IMR-90 (cell line): ENCODE results near the gene TAF11. TPM values are rescaled to one million over a fixed set of nuclear protein-coding genes. Genes with fewer than 3 reads are reported as not detected.

Experiments used
- ATAC-seq: fragments of 200-7000 bp; cut with Tn5 transposase; 2 replicates; pipeline ENCODE4 v1.9.1; 2020; ENCODE audit warnings: low read depth, mild to moderate bottlenecking, moderate library complexity
- BruUV-seq: library from RNA; stranded (reverse); fragments of 400-500 nt; replicated peaks from 2 replicates; lab custom pipeline; 2021; lab: Mats Ljungman, UMichigan
- CTCF ChIA-PET: fragments of 300-600 bp; formaldehyde crosslinking; extraction: SDS; loops from one replicate; lab custom pipeline; 2021; ENCODE audit warnings: antibody characterized with exemption; lab: Yijun Ruan, JAX
- POLR2A ChIA-PET: fragments of 300-600 bp; sonication (Branson Sonifier 250); formaldehyde crosslinking; loops from one replicate; lab custom pipeline; 2022; ENCODE audit warnings: antibody characterized with exemption; ENCODE audit not compliant: unreplicated experiment; lab: Charles Lee
- DNase-seq: peaks from one replicate; pipeline ENCODE4 v3.0.0; 2013
- H2AFZ ChIP-seq: replicated peaks from 2 replicates; pipeline ENCODE3; 2013; ENCODE audit warnings: low read length, mild to moderate bottlenecking; ENCODE audit not compliant: poor library complexity
- H2AK5ac ChIP-seq: 2 replicates; pipeline ENCODE4 v1.6.1; 2013; ENCODE audit warnings: low read depth, low read length, inconsistent platforms
- H2AK9ac ChIP-seq: replicated peaks from 2 replicates; pipeline ENCODE3; 2013; ENCODE audit warnings: mild to moderate bottlenecking, low read depth, low read length, moderate library complexity; ENCODE audit not compliant: poor library complexity
- H2BK120ac ChIP-seq: 2 replicates; pipeline ENCODE4 v1.6.1; 2013; ENCODE audit warnings: low read depth, low read length, inconsistent platforms
- H2BK15ac ChIP-seq: 3 replicates; pipeline ENCODE4 v1.6.1; 2013; ENCODE audit warnings: low read depth, low read length, inconsistent platforms
- H2BK20ac ChIP-seq: 2 replicates; pipeline ENCODE4 v1.6.1; 2013; ENCODE audit warnings: low read depth, mild to moderate bottlenecking, inconsistent platforms, low read length, moderate library complexity
- H2BK5ac ChIP-seq: 2 replicates; pipeline ENCODE4 v1.6.1; 2013; ENCODE audit warnings: mild to moderate bottlenecking, low read depth, low read length, inconsistent platforms; ENCODE audit not compliant: poor library complexity, severe bottlenecking
- H3K14ac ChIP-seq: replicated peaks from 2 replicates; pipeline ENCODE4 v1.6.1; 2013; ENCODE audit warnings: low read depth, low read length, inconsistent platforms
- H3K18ac ChIP-seq: 2 replicates; pipeline ENCODE4 v1.6.1; 2013; ENCODE audit warnings: low read depth, low read length, control low read depth
- H3K23ac ChIP-seq: 2 replicates; pipeline ENCODE4 v1.6.1; 2013; ENCODE audit warnings: low read depth, low read length, inconsistent platforms
- H3K27ac ChIP-seq: 2 replicates; pipeline ENCODE4 v1.5.1; 2013; ENCODE audit warnings: mild to moderate bottlenecking, control low read depth, low read length; ENCODE audit not compliant: insufficient read depth
- H3K27me3 ChIP-seq: 2 replicates; pipeline ENCODE4 v1.6.1; 2013; ENCODE audit warnings: low read length; ENCODE audit not compliant: control insufficient read depth, insufficient read depth
- H3K36me3 ChIP-seq: 2 replicates; pipeline ENCODE4 v1.6.1; 2013; ENCODE audit warnings: low read length, mixed read lengths; ENCODE audit not compliant: control insufficient read depth, insufficient read depth
- H3K4ac ChIP-seq: 2 replicates; pipeline ENCODE4 v1.6.1; 2013; ENCODE audit warnings: low read depth, low read length, inconsistent platforms
- H3K4me1 ChIP-seq: 2 replicates; pipeline ENCODE4 v1.6.1; 2013; ENCODE audit warnings: low read length, mixed read lengths; ENCODE audit not compliant: control insufficient read depth, insufficient read depth
- H3K4me2 ChIP-seq: 2 replicates; pipeline ENCODE4 v1.6.1; 2013; ENCODE audit warnings: low read depth, mild to moderate bottlenecking, control low read depth, low read length, moderate library complexity
- H3K4me3 ChIP-seq: 2 replicates; pipeline ENCODE4 v1.5.1; 2013; ENCODE audit warnings: low read depth, mild to moderate bottlenecking, control low read depth, low read length, moderate library complexity; ENCODE audit not compliant: insufficient read depth
- H3K56ac ChIP-seq: 2 replicates; pipeline ENCODE4 v1.6.1; 2013; ENCODE audit warnings: low read length, inconsistent platforms; ENCODE audit not compliant: insufficient read depth; ENCODE audit errors: extremely low read depth
- H3K79me1 ChIP-seq, 2 experiments: 2 replicates each; pipeline ENCODE4 v1.6.1; 2013; ENCODE audit warnings: low read length in 2 of 2, inconsistent platforms in 1 of 2, low read depth in 1 of 2
- H3K9ac ChIP-seq: 2 replicates; pipeline ENCODE4 v1.6.1; 2013; ENCODE audit warnings: low read depth, low read length, control low read depth
- H3K9me1 ChIP-seq: 2 replicates; pipeline ENCODE4 v1.6.1; 2013; ENCODE audit warnings: low read length, inconsistent platforms; ENCODE audit not compliant: insufficient read depth
- H3K9me3 ChIP-seq: 2 replicates; pipeline ENCODE4 v1.6.1; 2013; ENCODE audit warnings: low read length; ENCODE audit not compliant: control insufficient read depth, insufficient read depth
- H4K20me1 ChIP-seq: 2 replicates; pipeline ENCODE4 v1.6.1; 2013; ENCODE audit warnings: low read length, inconsistent platforms; ENCODE audit not compliant: insufficient read depth
- H4K5ac ChIP-seq: 2 replicates; pipeline ENCODE4 v1.6.1; 2013; ENCODE audit warnings: mild to moderate bottlenecking, low read depth, low read length, control low read depth
- H4K8ac ChIP-seq, 2 experiments: 2 replicates each; pipeline ENCODE4 v1.6.1; 2013; ENCODE audit warnings: low read depth in 2 of 2, low read length in 2 of 2, control low read depth in 1 of 2, inconsistent platforms in 1 of 2
- H4K91ac ChIP-seq: 2 replicates; pipeline ENCODE4 v1.6.1; 2013; ENCODE audit warnings: low read depth, low read length, inconsistent platforms; ENCODE audit not compliant: insufficient read depth
- SMC3 ChIP-seq: fragments of 150-350 bp; IDR thresholded peaks from 2 replicates; pipeline ENCODE4 v1.6.1; 2016; ENCODE audit warnings: low read depth, mild to moderate bottlenecking, antibody characterized with exemption, low read length, moderate library complexity
- WGBS, 2 experiments: methylation state at CpG; one replicate each; pipeline versions ENCODE4 v1.1.5 to v1.1.7; 2013; ENCODE audit warnings: missing lambda C conversion rate in 2 of 2; ENCODE audit not compliant: insufficient read length in 1 of 2; ENCODE audit errors: extremely low coverage in 2 of 2; 5-methylcytosine and 5-hydroxymethylcytosine counted together
- dilution Hi-C: fragments of 300-500 bp; cut with HindIII; formaldehyde crosslinking; loops from one replicate; pipeline ENCODE4 v1.14.3; 2018; ENCODE audit warnings: low sequenced_read_pairs; ENCODE audit not compliant: unreplicated experiment
- in situ Hi-C: fragments of 300-500 bp; cut with MboI; formaldehyde crosslinking; loops from 3 replicates; pipeline ENCODE4 v1.14.3; 2019; ENCODE audit warnings: low sequenced_read_pairs, inconsistent platforms, mixed read lengths
- intact Hi-C: fragments of 100-400 bp; cut with micrococcal nuclease; formaldehyde crosslinking; loops from 2 replicates; pipeline ENCODE4 v1.10.0; 2022
- polyA plus RNA-seq, 3 experiments: library from polyadenylated mRNA; depleted of rRNA; stranded (reverse); fragments of >200 nt; gene quantifications; 2 replicates each; pipeline ENCODE4 v1.2.3, GENCODE V29; 2012; ENCODE audit warnings: low replicate concordance in 1 of 3
- total RNA-seq: library from RNA; depleted of rRNA; stranded (reverse); fragments of >200 nt; gene quantifications from 2 replicates; pipeline ENCODE4 v1.2.3, GENCODE V29; 2012

TAF11 gene
- total and polyA plus RNA-seq, 2 of the 4 experiments (the other 2 are of a cell fraction), result 12.7 to 23.3 TPM

- no TSS peak for BruUV-seq
- H3K9me1 ChIP-seq, result peaks cover 4% of the 10 kb centered on the region; the same call in 1 of the 2 replicates
- no peak overlapping the region for H3K56ac ChIP-seq
- no peaks in the 10 kb centered on the region for H3K27me3 ChIP-seq
- ChIA-PET CTCF (no interaction called here), POLR2A (no interaction called here)
- H3K4me3 ChIP-seq, result no peak overlapping the region
- H3K9ac ChIP-seq, result no peak overlapping the region
- H3K14ac ChIP-seq, result no peak overlapping the region
- in situ Hi-C loops, result no loop called here
- no peaks in the 10 kb centered on the region for H3K79me1 ChIP-seq
- H3K18ac ChIP-seq, result no peak overlapping the region
- ATAC-seq, result no peak
- H4K20me1 ChIP-seq, result no peaks in the 10 kb centered on the region
- H3K4me2 ChIP-seq, result no peak overlapping the region
- dilution Hi-C loops, result no loop called here
- H2BK20ac ChIP-seq, result no peak overlapping the region
- H2BK15ac ChIP-seq, result no peak overlapping the region
- no peak overlapping the region for H4K5ac ChIP-seq
- intact Hi-C loops, result no loop called here
- TF ChIP-seq SMC3, result no peak
- no peak overlapping the region for H4K91ac ChIP-seq
- H3K4me1 ChIP-seq, result no peaks in the 10 kb centered on the region
- no peak overlapping the region for H3K27ac ChIP-seq
- peaks cover 26% of the 10 kb centered on the region for H3K36me3 ChIP-seq
- 93% methylated on average over 4 of the region's 4 CpGs; no CpG with 5 or more reads in 1 of the 2 experiments for WGBS, 2 experiments
- no peak overlapping the region for H2BK5ac ChIP-seq
- H3K4ac ChIP-seq, result no peak overlapping the region
- H4K8ac ChIP-seq, result no peak overlapping the region
- H2AK5ac ChIP-seq, result no peak overlapping the region
- no peaks in the 10 kb centered on the region for H3K9me3 ChIP-seq
- no peak overlapping the region for H3K23ac ChIP-seq
- H2BK120ac ChIP-seq, result no peak overlapping the region
- no peak overlapping the region for H2AFZ ChIP-seq
- H2AK9ac ChIP-seq, result no peak overlapping the region
- DNase-seq, result no peak
These were observed 27.9 kb downstream of the TAF11 start for GRCh38 chr6:34859951-34860350.
